ENCODE results near the gene CCDC167.

GRCh38 chr6:37547564-37548061 lies 47.9 kb upstream of the CCDC167 start:
- no peak for TF ChIP-seq SUZ12 (IDR thresholded peaks at IDR 0.05; ENCODE audit: extremely low read depth, insufficient read depth, insufficient read length)
- TF ChIP-seq ZNF274 (IDR thresholded peaks at IDR 0.05; ENCODE audit: low read depth, low read length): no peak

Measured in NT2/D1 (cell line).